Measurements from ENCODE around the gene SNX30. TPM values are rescaled to one million over a fixed set of nuclear protein-coding genes. Genes with fewer than 3 reads are reported as not detected.

Gene SNX30
- total and polyA plus RNA-seq, 12 donors, result 0.88 to 7.2 (median 3.8) TPM

GRCh38 chr9:112894699-112895098 lies 144.1 kb downstream of the SNX30 start:
- Histone ChIP-seq H3K27ac (peak overlapping the region in 1 of 10 donors; percentile 79), H3K36me3 (no peaks in the 10 kb centered on the region), H3K4me1 (peaks cover 4 to 57% (median 6%) of the 10 kb centered on the region in 9 donors), H3K4me3 (no peak overlapping the region), H3K27me3 (peaks cover 0 to 28% (median 16%) of the 10 kb centered on the region in 7 donors), H3K9me3 (no peaks in the 10 kb centered on the region)
- ATAC-seq (no peak), DNase-seq (no peak)
- WGBS, 2 donors, result 92% methylated on average over 1 of the region's 1 CpG
- intact Hi-C loops (cut with DNase I), result loop anchor here in 1 of 10 donors (10.0 kb wide), 1 partner anchor 50 kb away; no protein-coding TSS in a partner anchor
- TF ChIP-seq CTCF (IDR thresholded peaks at IDR 0.05), result no peak

GRCh38 chr9:112896131-112896530 lies 145.6 kb downstream of the SNX30 start:
- Histone ChIP-seq H3K9me3 (no peaks in the 10 kb centered on the region), H3K27me3 (peaks cover 0 to 14% (median 3%) of the 10 kb centered on the region in 7 donors), H3K36me3 (no peaks in the 10 kb centered on the region), H3K27ac (no peak overlapping the region), H3K4me1 (peaks cover 0 to 53% (median 0%) of the 10 kb centered on the region in 9 donors), H3K4me3 (no peak overlapping the region)
- 48 to 59% methylated on average over 3 of the region's 3 CpGs for WGBS, 2 donors
- TF ChIP-seq CTCF (IDR thresholded peaks at IDR 0.05), result no peak
- DNase-seq (no peak), ATAC-seq (no peak)
- intact Hi-C loops (cut with DNase I), result loop anchor here in 1 of 10 donors (10.0 kb wide), 1 partner anchor 51 kb away; no protein-coding TSS in a partner anchor

DNA sequence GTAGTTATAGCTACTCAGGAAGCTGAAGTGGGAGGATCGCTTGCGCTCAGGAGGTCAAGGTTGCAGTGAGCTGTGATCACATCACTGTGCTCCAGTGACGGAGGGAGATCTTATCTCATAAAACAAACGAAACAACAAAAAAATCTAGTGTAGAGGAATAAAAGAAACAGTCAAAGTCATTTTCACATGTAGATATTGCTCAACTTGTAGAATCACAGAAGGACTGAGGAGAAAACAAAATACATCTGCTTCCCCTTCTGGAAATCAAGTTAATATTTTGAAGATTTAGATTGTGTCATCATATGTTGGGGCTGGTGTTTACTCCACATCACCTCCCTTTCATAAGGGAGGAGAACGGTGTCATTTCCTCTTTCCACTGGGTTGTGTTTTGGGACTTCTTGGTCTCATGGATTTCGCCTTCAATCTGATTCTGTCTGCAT lies 148.3 kb downstream of the SNX30 start:
- DNase-seq, result no peak
- Histone ChIP-seq H3K4me1 (peaks cover 0 to 44% (median 0%) of the 10 kb centered on the region in 9 donors), H3K27ac (peak overlapping the region in 1 of 10 donors; percentile 33), H3K4me3 (no peak overlapping the region), H3K36me3 (no peaks in the 10 kb centered on the region), H3K27me3 (peaks cover 0 to 8% (median 0%) of the 10 kb centered on the region in 7 donors), H3K9me3 (no peaks in the 10 kb centered on the region)
- no peak for ATAC-seq
- WGBS, 2 donors, result 52% methylated on average over 6 of the region's 6 CpGs
- intact Hi-C loops (cut with DNase I), result loop anchor here in 1 of 10 donors (10.0 kb wide), 1 partner anchor 54 kb away; no protein-coding TSS in a partner anchor
- TF ChIP-seq CTCF (IDR thresholded peaks at IDR 0.05), result no peak

DNA sequence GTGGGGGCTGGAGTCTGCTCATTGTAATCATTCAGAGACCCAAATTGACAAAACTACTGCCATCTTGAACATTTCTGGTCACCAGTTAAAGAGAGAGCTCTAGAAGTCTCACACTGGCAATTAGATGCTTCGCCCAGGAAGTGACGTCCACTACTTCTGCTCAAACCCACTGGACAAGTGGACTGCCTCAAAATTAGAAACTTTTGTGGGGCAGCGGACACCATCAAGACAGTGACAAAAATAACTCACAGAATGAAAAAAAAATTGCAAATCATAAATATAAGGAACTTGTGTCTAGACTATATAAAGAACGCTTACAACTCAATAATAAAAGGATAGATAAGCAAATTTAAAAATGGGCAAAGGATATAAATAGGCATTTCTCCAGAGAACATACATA lies 149.9 kb downstream of the SNX30 start:
- H3K27ac ChIP-seq, result no peak overlapping the region
- no peak for TF ChIP-seq CTCF (IDR thresholded peaks at IDR 0.05)
- ATAC-seq (no peak), DNase-seq (no peak)
- no peak overlapping the region for H3K4me3 ChIP-seq
- H3K27me3 ChIP-seq, result peaks cover 0 to 8% (median 0%) of the 10 kb centered on the region in 7 donors
- WGBS, 2 donors, result 71 to 83% methylated on average over 4 of the region's 4 CpGs
- intact Hi-C loops (cut with DNase I), result loop anchor here in 4 of 10 donors (5.0 to 10.0 kb wide), 2 partner anchors 56 to 58 kb away; no protein-coding TSS in a partner anchor
- H3K36me3 ChIP-seq, result no peaks in the 10 kb centered on the region
- peaks cover 0 to 31% (median 0%) of the 10 kb centered on the region in 9 donors for H3K4me1 ChIP-seq
- no peaks in the 10 kb centered on the region for H3K9me3 ChIP-seq

All from heart right ventricle (tissue), 16 donors.